IPS DF 6.9 (cell line): Measurements from ENCODE around the gene NBEAL1.
"Not testable (repeated sequence)": the region's sequence is repeated elsewhere in the genome, so short reads cannot be mapped to it uniquely, and the experiment has no call there.

Source experiments
- DNase-seq: peaks from one replicate; pipeline ENCODE4 v3.0.0-alpha.2; 2013; ENCODE audit warnings: low read depth, low spot score
- H3K27ac ChIP-seq: one replicate; pipeline ENCODE4 v1.5.1; 2013; ENCODE audit warnings: low read length, control low read depth
- H3K27me3 ChIP-seq: 2 replicates; pipeline ENCODE4 v1.6.1; 2013; ENCODE audit warnings: mild to moderate bottlenecking, low read length; ENCODE audit not compliant: control insufficient read depth, insufficient read depth
- H3K36me3 ChIP-seq: 2 replicates; pipeline ENCODE4 v1.6.1; 2013; ENCODE audit warnings: low read length; ENCODE audit not compliant: control insufficient read depth, insufficient read depth
- H3K4me1 ChIP-seq: 2 replicates; pipeline ENCODE4 v1.6.1; 2013; ENCODE audit warnings: low read length; ENCODE audit not compliant: control insufficient read depth, insufficient read depth
- H3K4me3 ChIP-seq: 2 replicates; pipeline ENCODE4 v1.5.1; 2013; ENCODE audit warnings: mild to moderate bottlenecking, low read length
- H3K9me3 ChIP-seq: 2 replicates; pipeline ENCODE4 v1.6.1; 2013; ENCODE audit warnings: low read length, inconsistent platforms; ENCODE audit not compliant: control insufficient read depth, insufficient read depth
- WGBS: extraction: QIAGEN DNeasy Blood & Tissue Kit; methylation state at CpG from one replicate; pipeline ENCODE4 v1.1.7; 2013; ENCODE audit warnings: mixed read lengths, missing lambda C conversion rate; ENCODE audit not compliant: insufficient read length, insufficient coverage; 5-methylcytosine and 5-hydroxymethylcytosine counted together

The NBEAL1 gene

GRCh38 chr2:203105996-203106395, 91.3 kb downstream of the NBEAL1 start:
- Histone ChIP-seq H3K4me1 (no peaks in the 10 kb centered on the region), H3K27me3 (no peaks in the 10 kb centered on the region), H3K27ac (no peak overlapping the region), H3K9me3 (no peaks in the 10 kb centered on the region), H3K36me3 (no peaks in the 10 kb centered on the region), H3K4me3 (no peak overlapping the region)
- DNase-seq = no peak

DNA sequence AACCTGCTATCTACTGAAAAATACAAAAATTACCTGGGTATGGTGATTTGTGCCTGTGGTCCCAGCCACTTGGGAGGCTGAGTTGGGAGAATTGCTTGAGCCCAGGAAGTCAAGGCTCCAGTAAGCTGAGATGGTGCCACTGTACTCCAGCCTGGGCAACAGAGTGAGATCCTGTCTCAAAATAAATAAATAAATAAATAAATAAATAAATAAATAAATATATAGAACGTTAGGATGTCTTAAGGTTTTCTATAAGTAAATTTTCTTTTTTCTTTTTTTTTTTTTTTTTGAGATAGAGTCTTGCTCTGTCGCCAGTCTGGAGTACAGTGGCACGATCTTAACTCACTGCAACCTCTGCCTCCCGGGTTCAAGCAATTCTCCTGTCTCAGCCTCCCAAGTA, 95.8 kb downstream of the NBEAL1 start:
- H3K4me3 ChIP-seq, H3K36me3 ChIP-seq, H3K9me3 ChIP-seq, H3K27me3 ChIP-seq, H3K27ac ChIP-seq, DNase-seq, H3K4me1 ChIP-seq: not testable (repeated sequence)
- WGBS = no CpG with 5 or more reads among the region's 4 CpGs

GRCh38 chr2:203112342-203112741, 97.7 kb downstream of the NBEAL1 start:
- no peaks in the 10 kb centered on the region for H3K27me3 ChIP-seq
- H3K9me3 ChIP-seq = no peaks in the 10 kb centered on the region
- no peaks in the 10 kb centered on the region for H3K36me3 ChIP-seq
- H3K4me1 ChIP-seq = no peaks in the 10 kb centered on the region
- no peak for DNase-seq
- no CpG with 5 or more reads among the region's 2 CpGs for WGBS
- no peak overlapping the region for H3K4me3 ChIP-seq
- no peak overlapping the region for H3K27ac ChIP-seq

DNA sequence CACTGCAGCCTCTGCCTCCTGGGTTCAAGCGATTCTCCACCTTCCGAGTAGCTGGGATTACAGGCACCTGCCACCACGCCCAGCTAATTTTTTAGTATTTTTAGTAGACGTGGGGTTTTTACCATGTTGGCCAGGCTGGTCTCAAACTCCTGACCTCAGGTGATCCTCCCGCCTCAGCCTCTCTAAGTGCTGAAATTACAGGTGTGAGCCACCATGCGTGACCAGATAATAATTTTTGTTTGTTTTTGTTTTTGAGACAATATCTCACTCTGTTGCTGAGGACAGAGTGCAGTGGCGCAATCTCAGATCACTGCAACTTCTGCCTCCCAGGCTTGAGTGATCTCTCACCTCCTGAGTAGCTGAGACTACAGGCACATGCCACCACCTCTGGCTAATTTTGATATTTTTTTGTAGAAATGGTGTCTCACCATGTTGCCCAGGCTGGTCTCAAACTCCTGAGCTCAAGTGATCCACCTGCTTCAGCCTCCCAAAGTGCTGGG, 100.6 kb downstream of the NBEAL1 start:
- not testable (repeated sequence) for H3K4me3 ChIP-seq, H3K4me1 ChIP-seq, DNase-seq, H3K27me3 ChIP-seq, H3K27ac ChIP-seq, H3K36me3 ChIP-seq, H3K9me3 ChIP-seq
- no CpG with 5 or more reads among the region's 7 CpGs for WGBS

GRCh38 chr2:203122317-203122986, 107.8 kb downstream of the NBEAL1 start:
- Histone ChIP-seq H3K36me3 (no peaks in the 10 kb centered on the region), H3K4me1 (no peaks in the 10 kb centered on the region), H3K27ac (no peak overlapping the region), H3K9me3 (no peaks in the 10 kb centered on the region), H3K27me3 (no peaks in the 10 kb centered on the region), H3K4me3 (no peak overlapping the region)
- no CpG with 5 or more reads among the region's 1 CpG for whole genome bisulfite sequencing
- DNase-seq = no peak

DNA sequence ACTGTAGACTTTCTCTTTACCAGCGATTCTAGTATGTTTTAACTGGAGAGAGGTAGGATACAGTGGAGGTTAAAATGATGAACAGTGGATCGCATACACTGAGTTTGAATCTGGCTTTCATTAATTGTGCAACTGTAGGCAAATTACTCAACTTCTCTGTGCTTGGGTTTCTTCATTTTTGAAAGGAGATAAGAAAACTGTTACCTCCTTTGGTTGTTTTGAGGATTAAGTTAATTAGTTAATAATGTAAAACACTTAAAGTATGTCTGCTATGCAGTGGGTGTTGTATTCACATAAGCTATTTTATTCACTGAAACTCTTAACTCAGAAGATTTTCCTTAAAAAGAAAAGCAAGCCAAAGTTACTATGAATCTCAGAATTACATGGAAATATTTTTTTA, 112.3 kb downstream of the NBEAL1 start:
- no peak overlapping the region for H3K4me3 ChIP-seq
- no peaks in the 10 kb centered on the region for H3K9me3 ChIP-seq
- no peak overlapping the region for H3K27ac ChIP-seq
- H3K4me1 ChIP-seq = no peaks in the 10 kb centered on the region
- WGBS = no CpG with 5 or more reads among the region's 2 CpGs
- no peaks in the 10 kb centered on the region for H3K36me3 ChIP-seq
- no peaks in the 10 kb centered on the region for H3K27me3 ChIP-seq
- no peak for DNase-seq

- Histone ChIP-seq H3K9me3 (no peaks in the 10 kb centered on the region), H3K27me3 (no peaks in the 10 kb centered on the region), H3K4me1 (no peaks in the 10 kb centered on the region), H3K36me3 (no peaks in the 10 kb centered on the region), H3K27ac (no peak overlapping the region), H3K4me3 (no peak overlapping the region)
- WGBS = no CpG with 5 or more reads among the region's 4 CpGs
- DNase-seq = no peak
These were observed 120.4 kb downstream of the NBEAL1 start for GRCh38 chr2:203135105-203135504.

DNA sequence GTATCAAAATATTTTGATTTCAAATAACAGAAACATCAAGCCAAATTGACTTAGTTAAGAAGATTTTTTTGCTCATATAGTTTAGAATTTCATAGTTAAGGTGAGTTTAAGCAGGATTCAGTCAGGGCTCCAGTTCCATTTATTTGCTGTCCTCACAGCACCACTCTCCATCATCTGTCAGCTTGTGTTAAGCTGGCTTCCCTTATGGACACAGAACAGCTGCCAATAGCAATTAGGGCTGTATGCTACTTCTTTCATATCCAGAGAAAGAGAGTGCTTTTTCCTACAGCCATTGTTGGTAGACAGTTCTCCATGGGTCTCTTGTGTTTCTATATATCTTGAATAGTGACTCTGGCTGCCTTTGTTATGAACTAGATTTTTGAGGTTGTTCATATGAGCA, 128.7 kb downstream of the NBEAL1 start:
- Histone ChIP-seq H3K4me3 (no peak overlapping the region), H3K27me3 (no peaks in the 10 kb centered on the region), H3K27ac (no peak overlapping the region), H3K9me3 (no peaks in the 10 kb centered on the region), H3K36me3 (no peaks in the 10 kb centered on the region), H3K4me1 (no peaks in the 10 kb centered on the region)
- no peak for DNase-seq

- no peaks in the 10 kb centered on the region for H3K36me3 ChIP-seq
- WGBS = no CpG with 5 or more reads among the region's 1 CpG
These were observed 134.5 kb downstream of the NBEAL1 start for GRCh38 chr2:203149194-203149593.

DNA sequence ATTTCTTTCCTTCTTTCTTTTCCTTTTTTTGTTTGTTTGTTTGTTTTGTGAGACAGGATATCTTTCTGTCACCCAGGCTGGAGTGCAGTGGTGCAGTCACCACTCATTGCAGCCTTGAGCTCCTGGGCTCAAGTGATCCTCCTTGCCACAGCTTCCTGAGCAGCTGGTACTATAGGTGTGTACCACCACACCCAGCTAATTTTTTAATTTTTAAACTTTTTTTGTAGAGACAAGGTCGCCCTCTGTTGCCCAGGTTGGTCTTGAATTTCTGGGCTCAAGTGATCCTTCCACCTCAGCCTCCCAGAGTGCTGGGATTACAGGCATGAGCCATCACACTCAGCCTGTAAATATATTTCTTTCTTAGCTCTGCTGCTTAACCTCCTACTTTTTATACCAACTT, 140.7 kb downstream of the NBEAL1 start:
- H3K4me3 ChIP-seq = no peak overlapping the region
- H3K36me3 ChIP-seq = no peaks in the 10 kb centered on the region
- no peaks in the 10 kb centered on the region for H3K4me1 ChIP-seq
- no CpG with 5 or more reads among the region's 1 CpG for WGBS
- H3K9me3 ChIP-seq = no peaks in the 10 kb centered on the region
- no peaks in the 10 kb centered on the region for H3K27me3 ChIP-seq
- DNase-seq = no peak
- no peak overlapping the region for H3K27ac ChIP-seq

More at GRCh38 chr2:203149194-203149593, 134.5 kb downstream of the NBEAL1 start:
- no peak overlapping the region for H3K4me3 ChIP-seq
- H3K27me3 ChIP-seq = no peaks in the 10 kb centered on the region
- no peak for DNase-seq
- no peaks in the 10 kb centered on the region for H3K9me3 ChIP-seq
- no peak overlapping the region for H3K27ac ChIP-seq
- no peaks in the 10 kb centered on the region for H3K4me1 ChIP-seq

DNA sequence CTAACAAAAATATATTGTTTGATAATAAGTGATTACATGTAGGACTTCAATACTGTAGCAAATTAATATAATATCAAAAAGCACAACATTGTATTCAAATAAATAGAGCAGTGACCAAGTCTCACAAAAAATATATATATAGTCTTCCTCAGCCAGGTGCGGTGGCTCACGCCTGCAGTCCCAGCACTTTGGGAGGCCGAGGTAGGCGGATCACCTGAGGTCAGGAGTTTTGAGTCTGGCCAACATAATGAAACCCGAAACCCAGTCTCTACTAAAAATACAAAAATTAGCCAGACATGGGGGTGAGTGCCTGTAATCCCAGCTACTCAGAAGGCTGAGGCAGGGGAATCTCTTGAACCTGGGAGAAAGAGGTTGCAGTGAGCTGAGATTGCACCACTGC, 148.0 kb downstream of the NBEAL1 start:
- DNase-seq, H3K4me1 ChIP-seq, H3K27ac ChIP-seq, H3K9me3 ChIP-seq, H3K4me3 ChIP-seq, H3K36me3 ChIP-seq, H3K27me3 ChIP-seq: not testable (repeated sequence)
- WGBS = no CpG with 5 or more reads among the region's 5 CpGs
